PC-3 (cell line): ENCODE measurements around the gene DYNC1I1.

Source experiments
- CTCF ChIP-seq: fragments of 300-600 bp; sonication (generic); conservative IDR thresholded peaks from 2 replicates; pipeline ENCODE4 v1.5.1; 2017; ENCODE audit warnings: antibody characterized with exemption, low read depth, mild to moderate bottlenecking, low read length
- EZH2 ChIP-seq: fragments of 300-600 bp; sonication (generic); IDR thresholded peaks from one replicate; pipeline ENCODE4 v1.6.1; 2017; ENCODE audit warnings: antibody characterized with exemption, mild to moderate bottlenecking, low read length; ENCODE audit not compliant: unreplicated experiment
- EZH2phosphoT487 ChIP-seq: fragments of 300-600 bp; sonication (generic); IDR thresholded peaks from 2 replicates; pipeline ENCODE4 v1.6.1; 2018; ENCODE audit warnings: mild to moderate bottlenecking, antibody characterized with exemption, low read length, borderline replicate concordance

DNA sequence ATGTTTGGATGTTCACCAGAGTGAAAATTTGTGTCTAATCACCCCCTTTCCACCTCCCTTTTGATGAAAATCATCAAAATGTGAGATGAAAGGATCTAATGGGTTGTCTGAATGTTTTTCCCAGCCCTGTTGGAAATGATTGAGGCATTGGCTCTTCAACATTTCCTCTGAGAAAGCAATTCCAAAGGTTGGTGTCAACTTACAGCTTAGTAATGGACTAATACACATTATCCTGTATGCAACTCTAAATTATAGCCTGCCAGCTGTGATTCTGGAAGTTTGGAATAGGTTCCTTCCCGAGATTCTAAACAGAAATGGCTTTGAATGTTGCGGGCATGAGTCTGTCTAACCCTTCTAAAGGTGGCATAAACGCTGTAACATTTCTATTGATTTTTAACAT is 152.9 kb downstream of the DYNC1I1 start:
- TF ChIP-seq CTCF (no peak), EZH2 (no peak), EZH2phosphoT487 (no peak)
